H1 (cell line): ENCODE results near the gene GALNT11. TPM values are rescaled to one million over a fixed set of nuclear protein-coding genes. Genes with fewer than 3 reads are reported as not detected.

ENCODE experiments used
- CHD7 ChIP-seq: fragments of 300-600 bp; sonication (generic); IDR thresholded peaks from 2 replicates; pipeline ENCODE4 v1.7.1; 2012; ENCODE audit warnings: low read length, moderate library complexity, mild to moderate bottlenecking, inconsistent platforms; ENCODE audit not compliant: insufficient replicate concordance
- CREB1 ChIP-seq: IDR thresholded peaks from 2 replicates; pipeline ENCODE4 v1.6.1; 2012; ENCODE audit warnings: inconsistent platforms
- GTF2F1 ChIP-seq: IDR thresholded peaks from 2 replicates; pipeline ENCODE4 v1.6.1; 2012; ENCODE audit warnings: low read depth, low read length, improper control_type of control experiment, borderline replicate concordance
- RFX5 ChIP-seq: IDR thresholded peaks from 2 replicates; pipeline ENCODE4 v1.6.1; 2011; ENCODE audit warnings: low read depth, low read length, improper control_type of control experiment, borderline replicate concordance
- SP4 ChIP-seq: IDR thresholded peaks from 2 replicates; pipeline ENCODE4 v1.6.1; 2012; ENCODE audit warnings: low read length, inconsistent platforms
- SRF ChIP-seq: IDR thresholded peaks from 2 replicates; pipeline ENCODE4 v1.6.1; 2011; ENCODE audit warnings: mild to moderate bottlenecking, low read depth, low read length, moderate library complexity
- TAF7 ChIP-seq: optimal IDR thresholded peaks from 2 replicates; pipeline ENCODE3; 2011; ENCODE audit warnings: low read depth, mild to moderate bottlenecking, inconsistent platforms, low read length, moderate library complexity, borderline replicate concordance
- polyA plus RNA-seq, 7 experiments: library from polyadenylated mRNA; depleted of rRNA in 3 of 7; stranded (reverse) in 5 of 7; unstranded in 2 of 7; fragments of >200 nt in 5 of 7; fragments of 200-250 nt in 2 of 7; gene quantifications; 1 replicate in 5 of 7; 2 replicates in 1 of 7; 4 replicates in 1 of 7; pipeline versions ENCODE4 v1.2.1 to v1.2.3, GENCODE V29; 2011 to 2013; ENCODE audit warnings: missing spikeins in 2 of 7, mixed read lengths in 2 of 7
- total RNA-seq: library from RNA; stranded (reverse); fragmentation: NEBNext Ultra II Directional; extraction: Animal tissue kit (Norgen Biotek cat#: 25700); gene quantifications from 2 replicates; pipeline ENCODE4 v1.2.1, GENCODE V29; 2021

The GALNT11 gene
- total and polyA plus RNA-seq, 2 of the 8 experiments (the other 6 are each of a cell fraction or from before 2014, with no cell fraction given), result 20.5 to 23.2 TPM

GRCh38 chr7:152074673-152075072, 49.2 kb downstream of the GALNT11 start (continued):
- TF ChIP-seq CHD7, result no peak
- TF ChIP-seq SRF, result no peak
- no peak for TF ChIP-seq GTF2F1
- TF ChIP-seq SP4, result no peak
- no peak for TF ChIP-seq CREB1
- TF ChIP-seq RFX5, result no peak
- no peak for TF ChIP-seq TAF7
